Caki2 (cell line): ENCODE results near the gene TBC1D10A. TPM values are rescaled to one million over a fixed set of nuclear protein-coding genes. Genes with fewer than 3 reads are reported as not detected.

Source experiments
- DNase-seq: peaks from one replicate; pipeline ENCODE4 v3.0.0-alpha.2; 2015; ENCODE audit warnings: low read depth
- in situ Hi-C: cut with HindIII; loops from 2 replicates; pipeline ENCODE4 v1.10.0; 2016; ENCODE audit warnings: low sequenced_read_pairs, low pct_unique_long_range_greater_than_20kb, mixed read lengths
- total RNA-seq: library from RNA; depleted of rRNA; stranded (reverse); fragments of >200 nt; shearing (Covaris generic); gene quantifications from 2 replicates; pipeline ENCODE4 v1.2.3, GENCODE V29; 2014; ENCODE audit warnings: low replicate concordance

TBC1D10A gene
- total RNA-seq, 1 experiment from 2014 or later: 45.5 TPM

DNA sequence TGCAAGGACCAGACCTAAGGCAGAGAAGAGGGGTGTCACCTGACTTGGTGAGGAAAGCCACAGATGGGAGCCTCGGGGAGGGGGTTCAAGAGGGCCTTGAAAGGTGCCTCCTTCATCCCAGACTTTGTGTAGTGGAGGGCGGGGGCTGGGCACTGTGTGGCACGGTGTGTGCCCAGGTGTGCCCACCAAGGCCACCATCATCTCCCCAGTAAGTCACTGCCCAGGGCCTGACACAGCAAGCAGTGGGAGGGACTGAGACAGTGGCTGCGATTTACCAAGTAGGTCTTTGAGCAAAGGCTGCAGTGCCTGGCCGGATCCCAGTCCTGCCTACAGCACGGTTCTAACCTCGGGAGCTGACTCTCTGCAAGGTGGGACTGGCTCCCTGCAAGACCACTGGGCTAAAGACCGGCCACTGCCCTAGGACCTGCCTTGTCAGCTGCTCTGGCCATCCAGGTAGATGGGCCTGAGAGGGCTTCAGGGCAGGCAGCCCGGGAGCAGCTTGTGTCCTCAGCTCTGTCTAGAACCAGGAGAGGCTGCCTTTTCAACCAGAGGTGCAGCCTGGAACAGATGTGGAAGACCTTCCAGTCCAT is 61.5 kb downstream of the TBC1D10A start:
- no peak for DNase-seq
- in situ Hi-C loops: no loop called here

DNA sequence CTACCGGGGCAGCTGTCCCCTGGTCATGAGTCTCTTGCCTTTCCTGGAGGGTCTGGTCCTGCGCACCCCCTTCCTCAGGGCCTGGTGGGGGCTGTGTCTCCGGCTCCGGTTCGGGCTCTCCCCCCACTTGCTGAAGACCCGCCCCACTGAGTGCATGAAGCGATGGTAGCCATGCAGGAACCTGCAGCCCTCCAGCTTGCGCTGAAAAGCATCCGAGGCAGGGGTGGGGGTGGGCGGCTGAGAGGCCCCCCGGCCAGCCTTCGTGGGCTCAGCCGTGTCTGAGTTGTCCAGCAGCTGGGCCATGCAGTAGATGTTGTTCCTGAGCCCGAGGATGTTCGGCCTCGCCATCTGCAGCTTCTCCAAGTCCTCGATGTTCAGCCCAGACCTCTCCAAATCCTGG is 62.9 kb downstream of the TBC1D10A start:
- DNase-seq: no peak
- in situ Hi-C loops: no loop called here

DNA sequence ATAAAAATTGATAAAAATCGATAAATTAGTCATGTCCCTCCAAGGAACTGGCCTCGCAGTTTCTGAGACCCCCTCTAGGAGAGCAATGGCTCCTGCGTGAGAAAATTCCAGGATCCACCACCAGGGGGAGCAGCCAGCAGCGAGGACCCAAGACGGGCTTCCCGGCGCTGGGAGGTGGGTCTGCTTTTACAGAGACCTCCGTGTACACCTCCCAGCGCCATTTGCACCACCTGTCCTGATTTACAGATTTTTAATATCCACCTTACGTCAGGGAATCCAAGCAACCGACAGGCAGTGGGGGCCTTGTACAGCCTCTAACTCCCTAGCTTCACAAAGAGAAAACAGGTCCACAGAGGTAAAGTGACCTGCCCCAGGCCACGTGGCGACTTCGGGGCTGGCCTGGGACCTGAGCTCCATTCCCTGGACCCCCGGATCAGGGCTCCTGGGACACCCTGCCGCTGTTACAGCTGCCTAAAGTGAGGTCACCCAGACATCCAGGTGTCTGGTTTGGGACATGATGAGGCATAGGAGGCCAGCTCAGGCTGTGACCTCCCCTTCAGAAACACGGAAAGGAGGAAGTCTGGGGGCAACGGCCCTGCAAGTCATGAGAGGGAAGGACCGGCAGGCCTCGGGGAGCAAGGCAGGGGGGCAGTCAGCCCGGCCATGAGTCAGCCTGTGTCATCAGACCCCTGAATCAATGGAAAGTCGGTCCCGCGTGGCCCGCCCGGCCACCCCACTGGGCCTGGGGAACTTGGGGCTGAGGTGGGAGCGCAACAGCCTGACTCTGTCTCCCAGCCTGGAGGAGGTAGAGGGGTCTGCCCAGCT is 63.6 kb downstream of the TBC1D10A start:
- DNase-seq: peak; percentile 70
- in situ Hi-C loops: no loop called here

DNA sequence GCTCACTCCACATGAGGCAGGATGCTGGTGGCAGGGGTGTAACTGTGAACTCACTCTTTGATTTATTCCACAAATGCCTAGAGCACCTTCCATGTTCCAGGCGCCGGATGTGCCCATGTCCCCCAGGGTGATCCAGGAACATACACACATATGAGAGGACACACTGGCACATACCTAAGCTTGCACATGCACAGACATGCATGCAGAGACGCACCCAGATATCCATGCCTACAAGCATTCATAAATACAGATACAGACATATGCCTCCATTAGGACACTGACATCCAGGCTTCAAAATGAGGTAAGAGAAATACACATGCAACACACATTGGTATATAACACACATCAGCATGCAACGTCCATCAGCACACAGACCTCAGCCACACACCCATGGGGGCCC is 64.6 kb downstream of the TBC1D10A start:
- DNase-seq: no peak
- in situ Hi-C loops: no loop called here

DNA sequence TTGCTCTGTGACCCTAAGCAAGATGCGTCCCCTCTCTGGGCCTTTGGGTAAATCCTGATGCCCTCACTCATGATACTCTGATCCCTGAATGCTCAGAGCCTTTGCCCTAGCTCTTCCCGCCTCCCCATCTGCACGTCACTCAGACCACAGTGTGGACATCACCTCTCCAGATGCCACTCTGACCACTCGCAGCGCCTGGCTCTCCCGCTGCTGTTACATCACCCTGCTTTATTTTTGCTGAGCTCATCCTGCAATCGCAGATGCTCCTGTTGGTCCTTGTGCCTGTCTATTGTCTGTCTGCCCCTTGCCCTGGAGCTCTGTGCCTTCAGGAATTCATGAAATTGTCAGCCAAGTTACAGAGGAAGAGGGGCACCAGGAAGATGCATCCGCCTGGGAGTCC is 65.6 kb downstream of the TBC1D10A start:
- in situ Hi-C loops: no loop called here
- peak; percentile 95 for DNase-seq

DNA sequence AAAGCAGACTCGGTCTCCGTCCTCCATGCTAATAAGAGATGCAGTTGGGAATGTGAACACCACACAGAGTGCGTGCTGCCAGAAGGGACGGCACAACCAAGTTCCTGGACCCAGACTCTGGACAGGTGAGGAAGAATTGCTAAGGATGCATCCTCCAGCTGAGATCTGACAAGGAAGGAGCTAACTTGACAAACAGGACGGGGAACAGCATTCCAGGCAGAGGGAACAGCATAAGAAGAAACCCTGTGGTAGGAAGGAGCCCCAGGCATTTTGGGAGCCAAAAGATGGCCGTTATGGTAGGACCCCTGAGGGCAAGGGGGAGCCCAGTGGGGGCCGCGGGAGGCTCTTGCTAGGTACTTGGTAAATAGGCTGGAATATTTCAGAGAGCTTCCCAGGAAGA is 66.1 kb downstream of the TBC1D10A start:
- in situ Hi-C loops: no loop called here
- no peak for DNase-seq

DNA sequence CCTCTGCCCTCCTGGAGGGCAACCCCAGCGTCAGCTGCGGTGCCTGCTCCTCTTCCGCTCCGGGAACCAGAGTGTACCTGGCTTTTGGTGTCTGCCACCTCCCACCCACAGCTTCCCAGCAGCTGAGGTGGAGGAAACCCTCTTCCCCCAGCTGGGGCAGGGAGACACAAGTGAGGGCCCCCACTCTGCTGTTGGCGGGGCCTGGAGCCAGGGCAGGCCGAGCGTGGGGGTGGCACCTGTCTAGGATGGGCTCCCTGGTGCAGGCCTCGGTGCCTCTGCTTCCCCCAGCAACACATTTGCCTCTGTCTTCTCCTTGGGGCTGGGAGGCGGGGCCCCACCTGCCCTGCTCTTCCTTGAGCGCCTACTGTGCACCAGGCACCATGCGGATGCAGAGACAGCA is 66.5 kb downstream of the TBC1D10A start:
- in situ Hi-C loops: no loop called here
- no peak for DNase-seq

DNA sequence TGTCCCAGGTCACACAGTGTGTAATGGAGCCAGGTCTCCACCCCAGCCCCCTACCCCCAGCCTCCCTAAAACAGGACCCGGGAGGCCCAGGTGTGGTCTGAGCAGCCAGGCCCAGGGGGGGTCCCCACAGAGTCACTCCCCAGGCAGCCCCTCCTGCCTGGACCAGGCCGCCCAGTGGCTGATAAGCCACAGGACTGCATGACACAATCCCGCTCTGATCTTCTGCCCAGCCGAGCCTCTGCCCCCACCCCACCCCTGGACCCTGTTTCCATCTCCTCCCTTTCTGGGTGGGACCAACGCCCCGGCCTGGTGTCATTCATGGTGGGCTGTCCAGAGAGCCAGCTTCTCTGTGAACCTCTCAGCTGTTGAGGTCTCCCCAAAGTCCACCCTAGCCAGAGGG is 72.4 kb downstream of the TBC1D10A start:
- peak; percentile 55 for DNase-seq
- in situ Hi-C loops: no loop called here

DNA sequence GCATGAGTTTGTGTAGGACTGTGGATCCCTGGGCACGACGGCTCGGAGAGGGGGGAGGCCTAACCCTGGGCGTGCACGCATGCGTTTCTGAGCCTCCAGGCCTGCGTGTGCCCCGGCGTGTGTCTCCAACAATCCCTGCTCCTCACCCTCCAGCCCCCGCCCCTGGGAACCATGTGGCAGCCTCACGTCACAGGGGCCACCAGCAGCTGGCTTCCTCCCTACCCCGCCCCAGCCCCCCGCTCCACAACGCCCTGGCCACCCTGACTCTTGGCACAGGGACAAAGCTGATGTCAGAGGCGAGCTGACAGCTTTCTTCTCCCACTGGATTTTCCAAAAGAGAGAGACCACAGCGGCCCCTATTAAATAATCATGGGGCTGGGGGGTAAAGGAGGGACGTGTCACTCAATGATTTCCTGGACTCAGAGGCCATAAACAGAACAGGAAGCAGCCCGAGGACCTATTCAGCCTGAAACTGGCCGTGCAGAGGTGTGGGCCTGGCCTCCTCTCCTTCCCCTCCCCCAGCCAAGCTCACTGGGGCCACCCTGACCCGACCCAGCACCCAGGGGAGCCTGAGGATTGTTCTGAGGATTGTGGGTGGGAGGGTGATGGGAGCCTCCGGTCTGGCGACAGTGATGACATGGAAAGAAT is 73.4 kb downstream of the TBC1D10A start:
- DNase-seq: peak; percentile 95
- in situ Hi-C loops: no loop called here

DNA sequence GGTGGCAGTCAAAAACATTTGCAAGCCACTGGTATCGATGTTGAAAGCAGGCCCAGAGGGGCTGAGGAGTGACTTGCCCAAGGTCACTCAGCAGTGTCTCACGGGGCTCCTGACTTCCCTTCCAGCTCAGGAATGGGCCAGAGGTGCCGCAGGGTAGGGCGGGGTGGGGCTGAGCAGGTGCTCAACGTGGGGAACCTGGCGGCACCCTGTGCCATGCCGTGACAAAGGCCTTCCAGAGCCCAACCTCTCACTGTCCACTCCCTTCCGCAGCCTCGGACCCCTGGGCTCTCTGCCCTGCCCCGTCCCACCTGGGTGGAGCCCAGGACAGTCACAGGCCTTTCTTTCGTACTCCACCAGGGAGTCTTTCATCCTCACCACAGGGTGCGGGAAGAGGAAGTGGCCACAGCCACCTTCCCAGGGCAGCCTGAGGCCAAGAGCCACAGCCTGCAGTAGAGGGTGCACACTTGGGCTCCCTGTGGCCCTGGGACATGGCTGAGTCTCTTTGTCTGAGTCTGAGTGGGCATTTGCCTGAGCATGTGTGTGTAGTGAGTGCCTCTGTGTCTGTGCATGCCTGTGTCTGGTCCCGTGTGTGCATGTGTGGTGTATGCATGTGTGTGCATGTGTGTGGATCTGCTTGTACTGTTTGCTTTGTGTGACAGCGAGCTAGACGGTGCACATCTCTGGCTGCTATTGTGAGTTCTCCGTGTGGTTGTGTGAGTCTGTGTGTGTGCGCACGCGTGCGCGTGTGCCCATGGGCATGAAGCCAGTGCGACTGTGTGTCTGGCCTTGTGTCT is 74.1 kb downstream of the TBC1D10A start:
- in situ Hi-C loops: no loop called here
- DNase-seq: peak; percentile 71

DNA sequence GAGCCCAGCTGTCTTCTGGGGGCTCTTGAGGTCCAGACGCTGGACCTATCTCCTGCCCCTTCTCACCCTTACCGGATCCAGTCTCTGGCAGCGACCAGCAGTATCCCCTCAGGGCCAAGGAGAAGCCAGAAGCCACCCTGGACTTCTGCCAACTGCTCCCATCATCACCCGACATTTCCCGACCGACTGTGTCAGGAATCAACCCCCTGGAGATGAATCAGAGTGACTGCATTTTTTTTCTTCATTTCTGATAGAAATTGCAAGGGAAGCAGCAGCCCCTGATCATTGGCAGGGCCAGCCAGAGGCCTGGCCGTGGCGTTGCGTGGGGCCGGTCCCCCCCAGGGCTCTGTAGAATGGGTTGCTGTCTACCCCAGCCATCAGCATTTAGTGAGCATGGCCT is 75.0 kb downstream of the TBC1D10A start:
- peak; percentile 77 for DNase-seq
- in situ Hi-C loops: no loop called here

DNA sequence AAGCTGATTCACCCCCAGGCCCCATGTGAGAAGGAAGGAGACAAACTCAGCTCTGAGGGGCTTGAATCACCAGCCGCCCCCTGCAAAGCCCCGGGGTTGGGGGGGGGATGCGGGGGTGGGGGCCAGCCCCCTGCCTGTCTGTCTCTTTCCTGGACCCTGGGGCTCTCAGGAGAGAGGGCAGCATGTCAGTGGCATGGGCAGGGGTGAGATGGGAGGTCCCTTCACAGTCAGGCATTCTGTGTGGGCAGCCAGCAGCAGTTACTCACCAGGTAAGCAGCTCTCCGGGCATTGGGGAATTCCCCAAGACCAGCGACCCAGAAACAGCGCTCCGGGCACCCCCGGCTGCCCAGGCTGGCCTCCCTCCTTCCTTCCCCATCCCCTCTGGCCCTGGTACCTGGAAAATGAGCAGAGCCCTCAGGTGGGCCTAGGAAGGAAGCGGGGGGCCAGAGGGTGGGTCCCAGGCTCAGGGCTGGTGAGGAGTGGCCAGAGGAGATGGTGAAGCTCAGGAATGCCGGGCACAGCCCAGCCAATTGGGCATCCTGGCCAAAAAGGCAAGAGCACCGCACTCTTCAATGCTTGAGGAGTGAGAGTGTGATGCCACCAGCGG is 76.0 kb downstream of the TBC1D10A start:
- peak; percentile 94 for DNase-seq
- in situ Hi-C loops: no loop called here

DNA sequence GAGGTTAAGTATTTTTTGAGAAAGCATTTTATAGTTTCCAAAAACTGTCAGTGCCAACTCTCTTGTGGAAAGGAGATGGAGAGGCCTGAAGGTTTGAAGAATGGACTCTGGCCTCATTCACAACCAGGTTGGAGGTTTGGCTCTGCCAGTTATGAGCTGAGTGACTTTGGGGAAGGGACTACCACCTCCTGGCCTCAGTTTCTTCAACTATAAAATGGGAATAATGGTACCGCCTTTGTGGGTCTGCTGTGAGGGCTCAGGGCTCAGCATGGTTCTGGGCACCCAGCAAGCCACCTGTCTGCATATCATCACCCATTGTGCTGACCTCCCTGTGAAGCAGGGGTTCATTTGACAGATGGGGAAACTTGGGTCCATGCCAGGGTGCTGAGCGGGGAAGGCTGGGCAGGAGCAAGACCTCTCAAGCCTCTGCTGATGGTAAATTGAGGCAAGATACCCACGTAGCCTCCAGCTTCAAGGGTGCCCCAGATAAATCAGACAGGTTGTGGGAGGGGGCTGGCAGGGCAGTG is 76.6 kb downstream of the TBC1D10A start:
- DNase-seq: no peak
- in situ Hi-C loops: no loop called here

DNA sequence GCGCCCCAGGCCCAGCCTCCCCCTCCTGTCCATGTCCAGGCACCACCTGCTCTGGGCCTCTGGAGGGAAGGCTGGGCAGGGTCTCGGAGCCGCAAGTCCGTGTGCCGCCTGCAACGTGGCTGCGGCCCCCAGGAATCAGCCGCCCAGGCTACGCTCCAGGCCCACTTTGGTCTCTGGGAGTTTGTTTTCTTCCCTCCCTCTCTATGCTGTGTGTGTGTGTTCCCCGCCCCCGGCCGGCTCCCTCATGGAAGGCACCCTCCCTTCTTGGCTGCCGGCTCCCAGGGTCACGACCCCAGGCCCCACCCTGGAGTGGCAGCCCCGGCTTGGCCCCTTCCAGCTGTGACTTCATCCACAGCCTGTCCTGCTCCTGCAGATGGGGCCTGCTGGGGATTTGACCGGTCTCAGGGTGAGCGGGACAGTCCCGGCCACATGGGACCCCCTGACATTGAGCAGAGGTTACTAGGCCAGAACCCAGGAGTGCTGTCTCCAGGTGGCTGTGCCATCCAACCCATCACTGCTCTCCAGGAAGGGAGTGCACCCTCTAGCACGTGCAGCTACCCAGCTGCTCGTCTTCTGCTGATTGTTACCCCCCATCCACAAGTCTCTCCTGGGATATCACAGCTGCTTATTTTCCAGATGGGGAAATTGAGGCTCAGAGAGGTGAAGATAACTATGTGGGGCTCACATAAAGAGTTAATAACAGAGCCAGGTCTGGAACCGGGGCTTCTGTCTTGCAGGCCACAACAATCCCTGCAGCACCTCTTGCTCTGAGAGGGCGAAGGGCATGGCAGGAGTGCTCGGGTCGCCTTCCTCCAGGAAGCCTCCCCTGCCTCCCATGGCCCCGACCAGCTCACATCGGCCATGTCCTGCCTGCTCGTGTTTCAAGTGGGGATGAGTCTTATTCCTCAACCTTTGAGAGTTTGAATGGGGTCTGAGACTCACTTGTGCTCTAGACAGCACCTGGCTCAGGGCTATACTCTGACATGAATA is 77.4 kb downstream of the TBC1D10A start:
- peak; percentile 57 for DNase-seq
- in situ Hi-C loops: no loop called here

DNA sequence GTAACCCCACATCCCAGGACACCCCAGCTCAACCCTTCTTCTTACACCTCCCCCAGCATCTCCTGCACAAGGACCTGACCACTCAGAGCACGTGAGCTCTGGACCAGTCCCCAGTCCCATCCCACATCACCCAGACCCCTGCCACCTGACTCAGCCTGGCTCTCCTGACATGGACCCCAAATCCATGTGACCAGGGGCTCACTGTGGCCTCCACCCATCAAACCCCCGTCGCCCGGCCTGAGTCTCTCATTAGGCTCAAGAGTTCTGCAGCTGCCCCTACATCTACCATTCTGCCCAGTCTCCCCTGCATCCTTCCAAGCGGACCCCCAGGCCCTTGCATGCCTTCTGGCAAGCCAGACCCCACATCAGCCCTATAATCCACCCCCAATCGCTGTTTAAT is 78.3 kb downstream of the TBC1D10A start:
- in situ Hi-C loops: no loop called here
- DNase-seq: no peak

DNA sequence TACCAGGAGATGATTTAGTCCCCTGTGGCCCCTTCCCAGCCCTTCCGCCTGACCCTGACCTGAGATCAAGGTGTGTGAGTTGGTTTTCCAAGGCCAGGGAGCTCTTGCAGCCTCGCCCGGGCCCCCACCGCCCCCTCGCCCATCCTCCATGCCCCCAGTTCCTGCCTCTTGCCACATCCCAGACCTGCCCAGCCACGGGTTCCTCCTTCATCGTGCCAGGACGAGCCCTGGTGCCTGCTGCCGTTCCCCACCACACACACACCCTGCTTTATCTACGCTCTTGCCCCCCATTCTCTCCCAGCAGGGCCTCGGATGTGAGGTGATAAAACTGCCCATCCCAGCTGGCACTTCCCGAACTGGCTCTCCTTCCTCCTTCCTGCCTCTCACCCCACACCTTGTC is 78.8 kb downstream of the TBC1D10A start:
- DNase-seq: no peak
- in situ Hi-C loops: no loop called here

DNA sequence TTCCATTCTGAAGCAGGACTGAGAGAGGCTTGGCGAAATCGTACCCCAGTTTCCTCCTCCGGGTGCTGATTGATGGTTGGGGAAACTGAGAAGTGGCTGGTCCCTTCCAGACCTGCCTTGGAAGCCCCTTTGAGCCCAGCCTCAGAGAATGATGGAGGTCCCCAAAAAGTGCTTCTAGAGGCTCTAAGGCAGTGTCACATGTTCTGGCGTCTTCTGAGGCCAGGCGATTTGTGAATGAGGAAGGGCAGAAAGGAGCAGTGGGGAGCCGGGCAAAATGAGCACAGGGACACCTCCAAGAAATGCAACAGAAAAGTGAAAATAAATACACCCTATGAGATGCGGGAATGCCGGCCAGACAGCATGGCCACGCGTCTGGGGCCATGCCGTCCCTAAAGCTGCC is 79.2 kb downstream of the TBC1D10A start:
- in situ Hi-C loops: no loop called here
- DNase-seq: no peak
